ENCODE results near the gene DYNC1H1.
"Not testable (repeated sequence)": the region's sequence is repeated elsewhere in the genome, so short reads cannot be mapped to it uniquely, and the experiment has no call there.

Gene DYNC1H1

DNA sequence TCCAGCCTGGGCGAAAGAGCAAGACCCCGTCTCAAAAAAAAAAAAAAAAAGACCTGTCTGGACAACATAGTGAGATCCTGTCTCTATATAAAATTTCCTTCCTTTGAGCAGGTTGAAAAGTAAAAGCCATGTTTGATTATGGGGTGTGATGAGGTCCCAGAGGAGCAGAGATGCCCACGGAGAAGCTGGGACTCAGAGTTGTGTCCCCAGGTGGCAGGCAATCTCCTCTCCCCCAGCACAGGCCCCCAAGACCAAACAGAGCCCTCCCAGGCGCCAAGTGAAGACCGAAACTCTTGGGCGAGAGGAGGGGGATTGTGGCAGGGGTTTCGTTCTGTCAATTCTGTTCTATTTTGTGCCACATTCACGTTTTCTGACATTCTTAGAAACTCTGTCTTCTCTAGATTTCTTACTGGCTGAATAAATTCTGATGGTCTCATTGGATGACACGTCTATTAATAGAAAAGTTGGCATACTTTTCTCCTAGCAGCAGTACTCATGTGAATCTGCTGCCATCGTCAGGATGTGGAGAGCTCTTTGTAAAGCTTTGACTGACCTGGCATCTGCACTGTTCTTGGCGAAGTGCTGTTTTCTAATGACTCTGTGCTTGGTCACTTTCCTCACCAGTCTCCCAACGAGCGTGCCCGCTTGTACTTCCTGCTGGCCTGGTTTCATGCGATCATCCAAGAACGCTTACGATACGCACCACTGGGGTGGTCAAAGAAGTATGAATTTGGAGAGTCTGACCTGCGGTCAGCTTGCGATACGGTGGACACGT lies 79.1 kb downstream of the DYNC1H1 start:
- DNase-seq: no peak

DNA sequence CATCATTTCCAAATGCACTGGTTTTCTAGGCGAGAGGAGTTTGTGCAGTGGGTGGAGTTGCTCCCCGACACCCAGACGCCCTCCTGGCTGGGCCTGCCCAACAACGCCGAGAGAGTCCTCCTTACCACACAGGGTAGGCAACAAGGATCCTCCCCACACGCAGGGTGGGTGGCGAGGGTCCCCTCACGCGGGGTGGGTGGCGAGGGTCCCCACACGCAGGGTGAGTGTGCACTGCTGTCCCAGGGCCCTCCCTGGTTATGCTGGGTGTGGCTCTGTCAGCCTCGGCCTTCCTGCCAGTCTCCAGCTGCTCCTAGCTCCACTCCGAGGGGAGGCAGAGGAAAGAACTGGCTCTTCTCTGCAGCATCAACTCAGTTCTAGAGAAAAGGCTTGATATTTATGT lies 80.2 kb downstream of the DYNC1H1 start:
- no peak for DNase-seq

DNA sequence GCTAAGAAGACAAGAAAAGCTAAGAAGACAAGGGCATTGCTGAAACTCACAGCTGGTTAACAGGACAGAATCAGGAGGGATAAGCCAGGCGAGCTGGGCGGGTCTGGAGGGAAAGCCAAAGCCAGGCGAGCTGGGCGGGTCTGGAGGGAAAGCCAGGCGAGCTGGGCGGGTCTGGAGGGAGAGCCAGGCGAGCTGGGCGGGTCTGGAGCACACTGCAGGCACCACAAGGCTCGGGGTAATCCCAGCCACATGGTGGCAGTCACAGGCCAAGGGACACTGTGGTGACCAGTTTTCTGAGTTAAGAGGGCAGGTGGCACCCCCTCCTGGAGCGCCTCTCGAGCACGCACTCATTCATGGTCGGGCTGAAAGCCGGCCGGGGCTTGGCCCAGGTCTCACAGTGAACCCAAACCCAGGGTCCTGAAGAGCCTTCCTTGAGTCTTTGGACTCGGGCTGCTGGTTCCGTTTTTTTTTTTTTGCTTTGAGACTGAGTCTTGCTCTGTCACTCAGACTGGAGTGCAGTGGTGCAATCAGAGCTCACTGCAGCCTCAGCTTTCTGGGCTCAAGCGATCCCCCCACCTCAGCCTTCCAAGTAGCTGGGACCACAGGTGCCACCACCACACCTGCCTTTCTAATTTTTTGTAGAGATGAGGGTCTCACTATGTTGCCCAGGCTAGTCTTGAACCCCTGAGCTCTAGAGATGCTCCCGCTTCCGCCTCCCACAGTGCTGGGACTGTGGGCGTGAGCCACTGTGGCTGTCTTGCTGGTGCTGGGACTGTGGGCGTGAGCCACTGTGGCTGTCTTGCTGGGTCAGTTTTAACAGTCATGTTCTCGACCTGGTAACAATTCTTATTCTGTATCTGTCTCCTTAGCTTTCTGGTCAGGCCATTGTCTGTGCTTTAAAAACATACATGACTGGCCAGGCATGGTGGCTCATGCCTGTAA lies 82.2 kb downstream of the DYNC1H1 start:
- peak; percentile 97 to 99 for DNase-seq

DNA sequence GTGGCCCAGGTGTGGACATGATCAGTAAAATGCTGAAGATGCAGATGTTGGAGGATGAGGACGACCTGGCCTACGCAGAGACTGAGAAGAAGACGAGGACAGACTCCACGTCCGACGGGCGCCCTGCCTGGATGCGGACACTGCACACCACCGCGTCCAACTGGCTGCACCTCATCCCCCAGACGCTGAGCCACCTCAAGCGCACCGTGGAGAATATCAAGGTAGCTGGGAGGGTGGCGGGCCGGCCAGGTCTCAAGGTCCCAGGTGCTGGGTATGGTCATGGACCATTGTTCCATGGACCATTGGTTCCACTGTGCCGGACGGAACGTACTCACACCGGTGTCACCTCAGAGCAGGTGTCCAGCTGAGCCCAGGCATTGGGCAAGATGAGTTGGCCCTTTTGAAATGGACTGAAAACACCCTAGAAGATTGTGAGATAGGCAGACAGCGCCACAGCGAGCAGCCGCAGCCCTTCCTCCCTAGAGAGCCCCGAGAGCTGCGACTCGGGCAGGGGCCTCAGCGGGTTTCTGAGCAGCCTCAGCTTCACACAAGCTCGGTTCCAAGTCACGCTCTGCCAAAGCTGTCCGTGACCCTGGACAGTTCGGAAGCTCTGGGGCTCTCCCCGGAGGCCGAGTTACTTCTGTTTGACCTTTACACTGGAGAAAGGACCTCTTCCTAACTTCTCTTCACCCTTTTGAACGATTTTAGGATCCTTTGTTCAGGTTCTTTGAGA lies 83.6 kb downstream of the DYNC1H1 start:
- no peak for DNase-seq

DNA sequence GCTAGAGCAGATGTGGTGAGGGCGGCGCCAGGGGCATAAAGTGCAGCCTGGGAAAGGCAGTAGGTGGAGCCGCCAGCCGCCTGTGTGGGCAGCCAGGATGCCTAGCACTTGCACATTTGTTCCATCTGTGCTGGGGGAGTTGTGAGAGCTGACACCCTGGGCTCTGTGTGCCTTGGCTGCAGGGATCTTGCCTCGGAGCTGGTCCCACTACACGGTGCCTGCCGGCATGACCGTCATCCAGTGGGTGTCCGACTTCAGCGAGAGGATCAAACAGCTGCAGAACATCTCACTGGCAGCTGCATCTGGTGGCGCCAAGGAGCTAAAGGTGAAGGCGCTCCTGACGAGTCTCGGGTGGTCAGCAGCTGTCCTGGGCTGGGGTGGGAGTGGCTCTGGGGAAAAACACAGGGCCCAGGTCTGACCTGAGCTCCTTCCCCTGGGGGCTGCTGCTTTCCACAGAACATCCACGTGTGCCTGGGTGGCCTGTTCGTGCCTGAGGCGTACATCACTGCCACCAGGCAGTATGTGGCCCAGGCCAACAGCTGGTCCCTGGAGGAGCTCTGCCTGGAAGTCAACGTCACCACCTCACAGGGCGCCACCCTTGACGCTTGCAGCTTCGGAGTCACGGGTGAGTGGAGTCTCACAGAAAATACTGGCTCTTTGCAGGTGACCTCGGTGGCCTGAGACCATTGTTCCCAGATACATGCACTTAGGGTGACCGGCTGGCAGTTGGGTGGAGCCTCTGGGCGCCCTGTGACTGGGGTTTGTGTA lies 85.1 kb downstream of the DYNC1H1 start:
- no peak for DNase-seq

DNA sequence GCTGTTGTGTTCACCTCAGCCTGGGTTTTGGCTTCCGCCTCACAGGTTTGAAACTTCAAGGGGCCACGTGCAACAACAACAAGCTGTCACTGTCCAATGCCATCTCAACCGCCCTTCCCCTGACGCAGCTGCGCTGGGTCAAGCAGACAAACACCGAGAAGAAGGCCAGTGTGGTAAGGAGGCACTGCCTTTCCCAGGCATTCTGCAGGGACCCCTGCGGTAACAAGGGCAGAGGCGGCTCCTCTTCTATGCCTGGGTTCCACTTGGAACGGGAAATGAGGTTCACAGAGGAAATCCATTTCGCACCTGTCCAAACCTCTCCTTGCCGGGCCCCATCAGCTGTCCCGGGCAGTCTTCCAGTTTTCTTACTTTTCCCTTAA lies 85.6 kb downstream of the DYNC1H1 start:
- DNase-seq: no peak

DNA sequence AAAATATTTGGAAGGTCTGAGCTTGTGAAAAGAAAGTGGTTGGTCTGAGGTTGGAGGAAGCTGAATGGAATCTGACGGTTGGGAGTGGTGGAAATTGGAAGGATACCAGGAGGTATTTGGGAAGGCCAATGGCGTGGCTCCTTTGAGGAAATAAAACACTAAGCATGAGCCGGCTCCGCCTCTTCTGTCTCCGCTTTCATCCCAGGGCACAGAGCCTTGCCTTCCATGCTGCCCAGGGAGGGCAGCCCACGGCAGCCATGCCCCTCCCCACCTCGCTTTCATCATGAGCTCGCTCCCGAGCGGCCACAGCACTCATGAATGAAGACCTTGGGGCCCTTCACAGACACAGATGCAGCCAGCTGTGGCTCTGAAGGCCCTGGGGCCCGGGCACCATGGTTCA lies 86.3 kb downstream of the DYNC1H1 start:
- DNase-seq: no peak

DNA sequence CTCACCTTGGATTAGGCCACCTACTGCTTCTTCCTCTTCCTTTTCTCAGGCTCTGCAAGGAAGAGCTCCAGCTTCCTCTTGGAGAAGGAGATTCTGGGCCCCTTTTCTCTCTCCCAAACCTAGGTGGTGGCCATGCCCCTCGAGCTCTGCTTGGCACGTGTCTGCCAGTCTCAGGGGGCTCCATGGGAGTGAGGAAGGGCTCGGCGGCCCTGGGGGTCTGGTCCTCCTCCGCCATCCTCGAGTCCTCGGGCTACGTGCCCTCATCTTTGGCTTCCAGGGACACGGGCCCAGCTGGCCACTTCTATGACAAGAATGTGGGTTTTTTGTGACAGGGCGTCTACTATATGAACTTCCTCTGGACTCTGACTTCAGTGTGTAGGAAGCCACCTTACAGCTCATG lies 88.1 kb downstream of the DYNC1H1 start:
- DNase-seq: no peak

DNA sequence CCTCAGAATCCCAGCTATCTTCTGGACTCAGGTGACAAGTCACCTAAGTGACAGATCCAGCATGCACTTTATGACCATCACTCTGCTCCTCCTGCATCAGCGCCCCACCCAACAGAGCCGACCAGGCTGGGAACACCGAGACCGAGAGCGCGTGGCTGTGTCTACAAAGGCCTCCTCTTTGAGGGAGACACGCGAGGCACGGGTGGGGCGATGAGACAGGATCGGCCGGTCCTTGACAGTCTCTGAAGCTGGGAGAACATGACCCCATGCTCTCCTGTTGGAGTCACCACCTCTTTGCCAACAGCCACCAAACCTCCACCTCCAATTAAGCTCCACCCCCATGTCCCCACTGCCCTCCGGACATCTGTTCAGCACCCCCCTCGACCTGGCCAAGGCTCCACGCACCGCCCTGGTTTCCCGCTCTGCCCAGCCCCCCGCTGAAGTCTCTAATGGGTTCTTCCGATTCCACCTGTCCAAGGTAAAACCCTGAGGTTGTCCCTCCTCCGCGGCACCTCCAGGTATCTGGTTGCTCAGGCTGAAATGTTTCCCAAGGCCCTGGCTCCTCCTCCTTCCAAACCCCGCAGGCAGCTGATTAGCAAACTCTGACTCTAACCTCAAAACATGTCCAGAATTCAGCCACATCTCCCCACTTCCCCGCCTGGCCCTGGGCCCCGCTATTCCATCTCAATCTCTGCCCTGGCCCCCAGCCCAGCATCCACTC lies 91.0 kb downstream of the DYNC1H1 start:
- no peak for DNase-seq

DNA sequence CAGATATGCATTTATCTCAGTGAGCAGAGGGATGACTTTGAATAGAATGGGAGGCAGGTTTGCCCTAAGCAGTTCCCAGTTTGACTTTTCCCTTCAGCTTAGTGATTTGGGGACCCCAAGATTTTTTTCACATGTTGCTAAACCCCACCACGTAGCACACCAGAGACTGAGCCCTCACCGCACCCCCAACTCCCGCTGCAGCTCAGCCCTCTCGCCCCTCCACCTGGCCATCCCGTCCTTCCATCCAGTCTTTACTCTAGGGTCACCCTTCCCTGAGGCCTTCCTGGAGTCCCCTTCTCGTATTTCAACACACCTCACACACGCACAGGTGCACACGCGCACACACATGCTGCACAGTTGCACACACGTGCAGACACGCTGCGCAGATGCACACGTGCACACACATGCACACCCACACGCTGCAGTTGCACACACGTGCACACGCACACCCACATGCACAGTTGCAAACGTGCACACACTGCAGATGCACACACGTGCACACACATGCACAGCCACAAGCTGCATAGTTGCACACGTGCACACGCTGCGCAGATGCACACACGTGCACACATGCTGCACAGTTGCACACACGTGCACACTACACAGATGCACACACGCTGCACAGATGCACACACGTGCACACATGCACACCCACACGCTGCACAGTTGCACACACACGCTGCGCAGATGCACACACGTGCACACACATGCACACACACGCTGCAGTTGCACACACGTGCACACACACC lies 92.5 kb downstream of the DYNC1H1 start:
- DNase-seq: no peak

DNA sequence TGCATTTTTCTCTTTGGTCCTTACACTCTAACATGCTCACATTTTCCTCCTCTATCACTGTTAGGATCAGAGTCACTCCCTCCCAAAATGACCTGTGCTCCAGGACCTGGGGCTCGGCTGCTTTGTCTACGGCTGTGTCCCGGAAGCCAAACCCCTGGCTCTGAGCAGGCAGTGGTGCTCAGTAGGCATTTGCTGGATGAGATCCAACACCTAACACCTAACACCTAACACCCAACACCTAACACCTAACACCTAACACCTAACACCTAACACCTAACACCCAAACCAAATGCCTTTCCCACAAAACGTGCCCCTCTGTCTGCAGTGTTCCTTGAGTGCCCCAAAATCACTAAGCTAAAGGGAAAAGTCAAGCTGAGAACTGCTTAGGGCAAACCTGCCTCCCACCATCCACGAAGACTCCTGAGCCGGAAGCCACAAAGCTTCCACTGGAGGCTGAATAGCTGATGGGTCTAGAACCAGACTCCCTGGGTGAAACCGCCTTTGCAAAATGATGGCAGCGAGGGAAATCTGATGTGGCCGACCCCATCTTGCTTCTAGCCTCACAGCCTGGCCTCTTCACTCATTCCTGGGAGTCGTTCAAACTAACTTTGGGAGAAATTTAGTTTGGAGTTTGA lies 93.2 kb downstream of the DYNC1H1 start:
- DNase-seq: no peak

DNA sequence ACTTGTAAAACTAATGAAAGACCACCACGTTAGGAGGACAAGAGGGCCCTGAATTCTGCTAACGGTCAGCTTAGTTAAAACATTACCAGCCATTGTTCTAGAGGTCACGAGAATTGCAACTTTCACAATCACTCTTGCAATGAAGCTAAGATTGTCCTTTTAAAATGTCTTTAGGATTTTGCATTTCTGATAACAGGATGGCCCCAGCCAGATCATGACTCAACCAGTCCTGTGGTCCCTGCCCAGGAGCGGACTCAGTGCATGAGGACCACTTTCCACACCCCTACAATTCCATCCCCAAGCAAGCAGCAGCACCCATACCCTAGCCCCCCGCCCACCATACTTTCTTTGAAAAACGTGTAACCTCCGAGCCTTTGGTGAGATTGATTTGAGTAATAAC lies 93.8 kb downstream of the DYNC1H1 start:
- DNase-seq: no peak

DNA sequence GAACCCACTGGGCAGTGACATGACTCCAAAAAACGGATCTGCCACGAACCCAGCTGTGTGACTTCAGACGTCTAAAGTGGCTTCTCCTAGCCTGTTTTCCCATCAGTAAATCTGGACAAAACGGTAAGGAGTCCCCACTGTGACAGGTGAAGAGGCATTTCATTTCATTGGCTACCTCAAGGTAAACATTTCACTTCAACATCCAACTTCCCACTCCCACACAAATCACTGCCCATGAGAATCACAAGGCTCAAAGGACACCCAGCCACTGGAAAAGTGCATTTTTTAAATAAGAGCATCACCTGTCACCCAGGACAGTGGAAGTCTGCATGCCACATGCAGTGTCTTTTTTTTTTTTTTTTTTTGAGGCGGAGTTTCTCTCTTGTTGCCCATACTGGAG lies 94.6 kb downstream of the DYNC1H1 start:
- no peak for DNase-seq

DNA sequence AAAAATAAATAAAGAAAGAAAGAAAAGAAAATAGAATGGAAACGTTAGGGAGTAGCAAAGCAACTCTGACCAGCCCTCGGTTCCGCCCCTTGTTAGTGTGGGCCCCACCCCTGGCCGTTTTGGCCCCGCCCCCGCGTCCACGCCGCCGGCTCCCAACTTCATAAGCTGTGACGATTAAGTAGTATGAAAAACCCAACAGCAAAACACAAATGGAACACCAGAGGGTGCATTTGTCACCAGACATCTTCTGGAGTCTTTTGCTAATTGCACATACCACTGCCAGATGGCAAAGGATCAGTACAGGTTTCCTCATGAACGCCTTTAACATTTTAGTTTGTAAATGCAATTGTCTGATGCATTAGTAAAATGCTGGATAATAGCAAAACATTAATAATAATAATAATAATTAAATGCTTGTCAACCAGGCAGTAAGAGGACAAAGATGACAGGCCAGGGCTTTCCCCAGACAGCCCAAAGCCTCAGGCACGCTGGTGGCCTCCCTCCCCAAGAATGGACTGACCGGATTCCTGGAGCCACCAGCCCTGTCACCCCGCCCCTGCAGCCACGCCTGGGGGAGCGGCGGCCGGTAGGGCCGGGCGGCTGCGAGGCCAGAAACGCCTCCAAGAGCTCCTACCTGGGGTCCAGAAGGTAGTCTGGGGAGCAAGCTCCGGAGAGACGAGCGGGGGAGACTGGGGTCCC lies 98.9 kb downstream of the DYNC1H1 start:
- DNase-seq: peak; percentile 95 to 99

DNA sequence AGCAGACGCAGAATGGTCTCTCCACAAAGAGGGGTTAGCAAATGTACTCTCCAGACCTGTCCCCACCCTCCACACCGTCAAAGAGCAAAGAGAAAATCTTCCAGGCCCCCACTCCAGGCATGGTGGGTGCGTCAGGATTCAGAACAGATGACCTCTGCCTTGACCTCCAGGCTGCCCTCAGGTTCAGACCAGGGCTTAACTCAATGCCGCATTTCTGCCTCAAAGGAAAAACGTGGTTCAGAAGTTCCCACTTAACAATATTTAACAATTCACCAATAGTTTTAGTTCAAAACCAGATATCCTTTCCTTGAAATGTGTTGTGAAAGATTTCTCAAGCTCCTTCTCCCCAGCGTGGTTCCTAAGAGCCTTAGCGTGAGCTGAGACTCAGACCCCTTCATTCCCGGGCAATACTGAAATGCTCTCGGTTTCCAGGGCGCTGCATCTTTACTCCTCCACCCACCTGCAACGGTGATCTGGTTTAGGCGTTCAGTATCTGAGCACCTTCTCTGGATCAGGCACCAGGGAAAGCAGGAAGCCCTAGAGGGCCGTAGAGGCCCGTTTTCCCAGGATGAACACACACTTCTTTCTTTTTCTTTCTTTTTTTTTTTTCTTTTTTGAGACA lies 99.5 kb downstream of the DYNC1H1 start:
- DNase-seq: no peak

DNA sequence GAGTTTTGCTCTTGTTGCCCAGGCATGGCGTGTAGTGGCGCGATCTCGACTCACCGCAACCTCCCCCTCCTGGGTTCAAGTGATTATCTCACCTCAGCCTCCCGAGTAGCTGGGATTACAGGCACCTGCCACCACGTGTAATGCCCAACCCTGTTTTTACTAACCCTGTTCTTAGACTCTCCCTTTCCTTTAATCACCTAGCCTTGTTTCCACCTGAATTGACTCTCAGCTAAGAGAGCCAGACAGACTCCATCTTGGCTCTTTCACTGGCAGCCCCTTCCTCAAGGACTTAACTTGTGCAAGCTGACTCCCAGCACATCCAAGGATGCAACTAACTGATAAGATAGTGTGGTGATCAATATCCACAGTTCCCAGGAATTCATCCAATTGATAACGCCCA lies 100.2 kb downstream of the DYNC1H1 start:
- DNase-seq: not testable (repeated sequence)

DNA sequence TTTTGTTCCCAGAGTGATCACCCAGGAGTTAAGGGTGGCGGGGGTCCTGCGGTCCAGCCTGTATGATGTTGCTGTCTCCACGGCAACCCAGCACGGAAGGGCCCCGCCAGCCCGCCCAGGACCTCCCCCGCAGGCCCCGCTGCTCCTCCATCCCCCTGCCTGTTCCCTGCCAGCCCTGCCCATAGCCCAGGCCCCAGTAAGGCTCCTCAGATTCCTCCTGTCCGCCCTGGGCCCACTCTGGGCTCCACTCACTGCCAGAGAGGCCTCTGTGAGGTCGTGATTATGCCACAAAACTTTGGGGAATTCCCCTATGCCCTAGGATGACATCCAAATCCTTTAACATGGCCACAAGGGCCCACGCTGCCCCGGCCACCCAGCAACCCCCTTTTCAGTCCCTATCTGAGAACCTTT lies 101.7 kb downstream of the DYNC1H1 start:
- no peak for DNase-seq

DNA sequence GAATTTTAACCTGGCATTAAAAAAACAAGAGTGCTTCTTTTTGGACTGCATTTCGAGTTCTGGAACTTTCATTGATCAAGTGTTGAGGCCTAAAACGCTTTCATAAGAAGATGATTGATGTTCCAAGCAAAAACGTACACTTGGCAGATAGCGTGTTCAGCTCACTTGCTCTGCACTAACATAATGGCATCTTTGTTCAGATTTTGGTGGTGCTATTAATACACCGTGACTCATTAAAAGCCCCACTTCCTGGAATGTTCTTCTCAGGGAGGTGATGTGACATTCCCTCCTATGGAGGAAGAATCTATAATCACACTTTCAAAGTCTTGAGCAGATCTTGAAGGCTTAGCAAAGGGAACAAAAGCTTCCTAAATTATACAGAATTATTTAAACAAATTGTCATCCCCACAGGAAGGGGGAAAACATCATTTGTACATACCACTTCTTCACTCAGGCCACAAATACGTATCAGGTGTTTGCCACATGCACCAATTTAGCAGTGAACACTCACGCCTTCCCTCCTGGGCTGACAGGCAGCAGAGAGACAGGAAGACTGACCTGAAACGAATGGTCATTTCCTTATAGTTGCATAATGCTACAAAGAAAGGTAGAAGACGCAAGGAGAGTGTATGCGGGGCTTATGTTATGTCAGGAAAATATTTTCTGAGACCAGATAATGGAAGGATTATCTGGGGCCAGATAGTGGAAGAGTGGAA lies 107.1 kb downstream of the DYNC1H1 start:
- DNase-seq: no peak

DNA sequence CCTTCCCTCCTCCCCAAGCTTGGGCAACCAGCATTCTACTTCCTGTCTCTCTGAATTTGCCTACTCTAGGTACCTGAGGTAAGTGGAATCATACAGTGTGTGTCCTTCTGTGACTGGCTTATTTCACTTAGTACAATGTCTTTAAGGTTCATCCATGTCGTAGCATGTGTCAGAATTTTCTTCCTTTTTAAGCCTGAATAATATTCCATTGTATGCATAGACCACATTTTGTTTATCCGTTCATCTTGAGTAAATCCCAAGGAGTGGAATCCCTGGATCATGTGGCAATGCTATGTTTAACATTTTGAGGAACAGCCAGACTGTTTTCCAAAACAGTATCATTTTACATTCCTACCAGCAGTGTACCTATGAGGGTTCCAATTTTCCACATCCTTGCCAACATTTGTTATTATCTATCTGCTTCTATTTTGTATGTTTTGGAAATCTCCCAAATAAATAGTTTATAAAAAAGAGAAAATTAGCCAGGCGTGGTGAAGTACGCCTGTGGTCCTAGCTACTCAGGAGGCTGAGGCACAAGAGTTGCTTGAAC lies 110.1 kb downstream of the DYNC1H1 start:
- DNase-seq: no peak
